ENCODE data around the gene SIN3B.

Gene SIN3B

DNA sequence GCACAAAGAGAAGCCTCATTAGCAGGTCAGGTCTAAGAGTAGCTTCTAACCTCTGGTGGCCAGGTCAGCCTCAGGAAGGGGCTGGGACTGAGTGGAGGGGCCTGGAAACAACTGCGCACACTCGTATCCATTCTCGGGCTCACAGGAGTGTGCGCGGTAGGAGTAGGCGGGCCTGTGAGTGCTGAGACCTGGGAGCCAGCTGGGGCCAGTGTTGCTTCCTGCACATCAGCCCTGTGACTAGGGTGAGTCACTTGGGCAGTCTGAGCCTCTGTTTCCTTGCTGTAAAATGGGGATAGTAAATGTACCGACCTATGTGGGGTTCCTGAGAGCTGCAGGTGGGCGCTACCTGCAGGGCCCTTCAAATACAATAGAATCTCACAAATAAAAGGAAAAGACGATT, 26.9 kb downstream of the SIN3B start:
- no peak overlapping the region for H3K4me3 ChIP-seq (ENCODE audit: low read depth, low read length)
- TF ChIP-seq, protein P1, sequence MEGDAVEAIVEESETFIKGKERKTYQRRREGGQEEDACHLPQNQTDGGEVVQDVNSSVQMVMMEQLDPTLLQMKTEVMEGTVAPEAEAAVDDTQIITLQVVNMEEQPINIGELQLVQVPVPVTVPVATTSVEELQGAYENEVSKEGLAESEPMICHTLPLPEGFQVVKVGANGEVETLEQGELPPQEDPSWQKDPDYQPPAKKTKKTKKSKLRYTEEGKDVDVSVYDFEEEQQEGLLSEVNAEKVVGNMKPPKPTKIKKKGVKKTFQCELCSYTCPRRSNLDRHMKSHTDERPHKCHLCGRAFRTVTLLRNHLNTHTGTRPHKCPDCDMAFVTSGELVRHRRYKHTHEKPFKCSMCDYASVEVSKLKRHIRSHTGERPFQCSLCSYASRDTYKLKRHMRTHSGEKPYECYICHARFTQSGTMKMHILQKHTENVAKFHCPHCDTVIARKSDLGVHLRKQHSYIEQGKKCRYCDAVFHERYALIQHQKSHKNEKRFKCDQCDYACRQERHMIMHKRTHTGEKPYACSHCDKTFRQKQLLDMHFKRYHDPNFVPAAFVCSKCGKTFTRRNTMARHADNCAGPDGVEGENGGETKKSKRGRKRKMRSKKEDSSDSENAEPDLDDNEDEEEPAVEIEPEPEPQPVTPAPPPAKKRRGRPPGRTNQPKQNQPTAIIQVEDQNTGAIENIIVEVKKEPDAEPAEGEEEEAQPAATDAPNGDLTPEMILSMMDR (IDR thresholded peaks at IDR 0.05; ENCODE audit: low read depth, low read length): no peak

DNA sequence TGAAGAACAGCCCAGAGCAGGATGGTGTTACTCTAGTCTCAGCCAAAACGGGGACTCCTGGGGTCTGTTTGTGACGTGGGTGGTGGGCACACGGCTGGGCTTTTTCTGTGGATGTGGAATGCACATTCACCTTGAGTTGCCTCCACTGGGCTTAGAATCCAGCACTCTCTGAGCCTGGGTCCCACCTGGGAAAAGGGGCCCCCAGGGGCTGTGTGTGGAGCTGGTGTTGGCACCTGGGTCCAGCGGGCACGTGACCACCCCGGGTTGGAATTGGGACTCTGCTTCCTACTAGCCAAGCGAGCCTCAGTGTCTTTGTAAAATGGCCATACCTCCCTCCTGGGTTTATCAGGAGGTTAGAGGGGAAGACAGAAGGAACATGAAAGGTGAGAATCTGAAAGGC, 30.4 kb downstream of the SIN3B start:
- TF ChIP-seq, protein P1 (IDR thresholded peaks at IDR 0.05; ENCODE audit: low read depth, low read length): no peak
- no peak overlapping the region for H3K4me3 ChIP-seq (ENCODE audit: low read depth, low read length)

DNA sequence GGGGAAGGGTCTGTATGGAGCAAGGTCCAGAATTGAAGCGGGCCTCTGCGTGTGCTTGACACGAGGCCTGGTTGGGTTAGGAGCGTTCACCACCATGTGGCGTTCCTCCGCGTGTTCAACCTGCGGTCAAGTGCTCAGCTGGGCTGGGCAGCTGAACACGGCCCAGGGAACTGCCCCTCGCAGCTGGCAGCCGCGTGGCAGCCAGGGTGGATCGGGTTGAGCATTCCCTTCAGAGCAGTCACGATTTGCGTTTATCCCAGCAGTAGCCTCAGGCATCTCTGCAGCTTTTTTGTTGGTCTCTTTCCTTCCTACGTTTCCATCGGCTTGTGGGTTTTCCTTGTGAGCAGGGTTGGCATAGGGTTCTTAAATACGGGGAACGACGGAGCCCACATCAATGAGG, 30.9 kb downstream of the SIN3B start:
- TF ChIP-seq, protein P1 (IDR thresholded peaks at IDR 0.05; ENCODE audit: low read depth, low read length): no peak

DNA sequence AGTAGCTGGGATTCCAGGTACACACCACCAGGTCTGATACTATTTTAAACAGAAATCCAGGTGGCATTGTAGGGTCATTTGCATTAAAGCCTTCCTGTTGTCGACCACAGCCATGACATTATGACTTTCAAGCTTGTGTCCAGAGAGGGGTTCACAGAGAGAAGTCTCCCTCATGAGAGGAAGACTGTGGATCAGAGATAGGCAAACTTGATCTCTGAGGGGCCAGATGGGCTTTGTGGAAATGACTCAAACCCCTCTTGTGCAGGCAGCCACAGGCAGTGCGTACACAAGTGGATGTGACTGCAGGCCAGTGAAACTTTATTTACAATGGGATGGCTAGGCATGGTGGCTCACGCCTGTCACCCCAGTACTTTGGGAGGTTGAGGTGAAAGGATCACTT, 31.8 kb downstream of the SIN3B start:
- TF ChIP-seq, protein P1 (IDR thresholded peaks at IDR 0.05; ENCODE audit: low read depth, low read length): no peak
- H3K4me3 ChIP-seq (ENCODE audit: low read depth, low read length): no peak overlapping the region

More for the DNA sequence above, 30.9 kb downstream of the SIN3B start:
- H3K4me3 ChIP-seq (ENCODE audit: low read depth, low read length): no peak overlapping the region

DNA sequence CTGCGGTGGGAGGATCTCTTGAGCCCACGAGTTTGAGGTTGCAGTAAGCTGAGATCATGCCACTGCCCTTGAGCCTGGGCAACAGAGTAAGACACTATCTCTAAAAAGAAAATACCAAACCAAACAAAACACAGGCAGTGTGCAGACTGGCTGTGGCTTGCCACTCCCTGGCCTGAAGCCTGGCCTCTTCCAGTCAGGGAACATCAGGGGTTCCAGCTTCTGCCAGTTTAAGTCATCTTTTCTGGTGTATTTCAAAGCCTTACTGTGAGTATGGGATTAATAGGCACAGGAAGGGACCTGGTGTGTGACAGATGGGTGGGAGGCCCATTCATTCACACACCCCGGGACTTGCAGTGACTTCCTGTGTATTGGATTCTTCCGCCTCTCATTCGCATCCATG, 32.6 kb downstream of the SIN3B start:
- TF ChIP-seq, protein P1 (IDR thresholded peaks at IDR 0.05; ENCODE audit: low read depth, low read length): no peak
- H3K4me3 ChIP-seq (ENCODE audit: low read depth, low read length): no peak overlapping the region

DNA sequence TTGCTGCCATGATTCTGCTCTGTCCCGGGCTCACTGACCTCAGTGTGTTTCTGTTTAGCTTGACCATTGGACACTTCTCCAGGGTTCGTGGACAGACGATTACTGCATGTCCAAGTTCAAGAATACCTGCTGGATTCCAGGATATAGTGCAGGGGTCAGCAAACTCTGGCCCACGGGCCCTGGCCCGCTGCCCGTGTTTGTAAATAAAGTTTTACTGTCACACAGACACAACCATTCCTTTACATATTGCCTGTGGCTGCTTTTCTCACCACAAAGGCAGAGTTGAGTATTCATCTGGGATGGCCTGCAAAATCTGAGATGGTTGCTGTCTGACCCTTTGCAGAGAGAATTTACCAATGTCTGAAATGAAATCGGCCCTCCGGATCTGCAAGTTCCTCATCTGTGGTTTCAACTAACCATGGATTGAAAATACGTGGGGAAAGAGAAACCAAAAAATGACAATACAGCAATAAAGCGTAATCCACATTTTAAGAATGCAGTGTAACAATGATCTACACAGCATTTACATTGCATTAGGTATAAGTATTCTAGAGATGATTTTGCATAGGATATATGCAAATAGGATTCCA, 33.7 kb downstream of the SIN3B start:
- TF ChIP-seq, protein P1 (IDR thresholded peaks at IDR 0.05; ENCODE audit: low read depth, low read length): no peak
- H3K4me3 ChIP-seq (ENCODE audit: low read depth, low read length): no peak overlapping the region

DNA sequence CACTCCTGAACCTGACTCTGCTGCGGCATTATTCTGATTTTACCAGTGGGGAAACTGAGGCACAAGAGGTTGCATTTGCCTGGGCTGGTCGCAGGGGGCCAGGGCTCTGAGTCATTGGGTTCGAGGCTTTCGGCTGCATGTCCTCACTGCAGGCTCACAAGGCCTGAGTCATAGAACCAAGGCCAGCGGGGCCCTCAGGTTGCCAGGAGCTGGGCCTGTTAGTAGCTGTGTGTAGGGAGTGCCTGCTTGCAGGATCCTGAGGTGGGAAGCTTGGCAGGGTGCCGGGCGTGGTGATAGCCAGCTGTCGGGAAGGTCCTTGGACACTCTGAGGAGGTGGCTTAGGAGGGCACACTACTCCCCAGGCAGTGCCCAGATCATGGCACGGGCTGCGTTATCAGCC, 38.0 kb downstream of the SIN3B start:
- H3K4me3 ChIP-seq (ENCODE audit: low read depth, low read length): no peak overlapping the region
- TF ChIP-seq, protein P1 (IDR thresholded peaks at IDR 0.05; ENCODE audit: low read depth, low read length): no peak
